HepG2 (cell line): ENCODE results near the gene RNF114. TPM values are rescaled to one million over a fixed set of nuclear protein-coding genes. Genes with fewer than 3 reads are reported as not detected.

Experiments used
- AGO1 ChIP-seq: fragments of 200-400 bp; formaldehyde crosslinking; IDR thresholded peaks from 2 replicates; pipeline ENCODE4 v1.6.1; 2017; ENCODE audit warnings: mild to moderate bottlenecking, low read depth, low read length, moderate library complexity; ENCODE audit not compliant: poor library complexity, severe bottlenecking
- ARHGAP35 ChIP-seq: sonication (generic); formaldehyde crosslinking; IDR thresholded peaks from 2 replicates; pipeline ENCODE4 v1.9.0; 2022; ENCODE audit warnings: mild to moderate bottlenecking, inconsistent platforms, moderate library complexity, missing genetic modification reagents, borderline replicate concordance
- DR1 ChIP-seq: sonication (generic); formaldehyde crosslinking; IDR thresholded peaks from 2 replicates; pipeline ENCODE4 v1.8.0; 2021; ENCODE audit warnings: mild to moderate bottlenecking, missing genetic modification reagents, inconsistent platforms
- EP300 ChIP-seq, 3 experiments: sonication (generic) in 1 of 3; formaldehyde crosslinking in 1 of 3; IDR thresholded peaks; 2 replicates each; pipeline versions ENCODE4 v1.5.1 to v1.6.1; 2011 to 2020; ENCODE audit warnings: low read depth in 2 of 3, low read length in 2 of 3, borderline replicate concordance in 1 of 3, improper control_type of control experiment in 1 of 3, mild to moderate bottlenecking in 1 of 3, missing genetic modification reagents in 1 of 3, moderate library complexity in 1 of 3
- HOXA3 ChIP-seq: sonication (generic); formaldehyde crosslinking; IDR thresholded peaks from 2 replicates; pipeline ENCODE4 v1.5.0; 2020; ENCODE audit warnings: missing genetic modification reagents
- KMT2B ChIP-seq: IDR thresholded peaks from 2 replicates; pipeline ENCODE4 v1.6.1; 2016; ENCODE audit warnings: missing genetic modification reagents, missing compliant biosample characterization
- NAIF1 ChIP-seq: sonication (generic); formaldehyde crosslinking; IDR thresholded peaks from 2 replicates; pipeline ENCODE4 v1.5.0; 2020; ENCODE audit warnings: mild to moderate bottlenecking, missing genetic modification reagents, borderline replicate concordance
- ONECUT2 ChIP-seq: sonication (generic); formaldehyde crosslinking; IDR thresholded peaks from 2 replicates; pipeline ENCODE4 v1.4.0; 2020; ENCODE audit warnings: missing genetic modification reagents
- RFXANK ChIP-seq: IDR thresholded peaks from 2 replicates; pipeline ENCODE4 v1.6.1; 2016
- SCMH1 ChIP-seq: sonication (generic); formaldehyde crosslinking; IDR thresholded peaks from 2 replicates; pipeline ENCODE4 v1.9.0; 2021; ENCODE audit warnings: missing genetic modification reagents, mild to moderate bottlenecking, borderline replicate concordance
- SPEN ChIP-seq: sonication (generic); formaldehyde crosslinking; IDR thresholded peaks from 2 replicates; pipeline ENCODE4 v1.5.1; 2020; ENCODE audit warnings: low read depth, mild to moderate bottlenecking, missing genetic modification reagents
- TP53 ChIP-seq: sonication (generic); formaldehyde crosslinking; conservative IDR thresholded peaks from 2 replicates; pipeline ENCODE4 v1.4.0; 2020; ENCODE audit warnings: missing genetic modification reagents
- TRIM24 ChIP-seq: sonication (generic); formaldehyde crosslinking; IDR thresholded peaks from 2 replicates; pipeline ENCODE4 v1.8.0; 2022; ENCODE audit warnings: mild to moderate bottlenecking, missing genetic modification reagents
- ZBTB42 ChIP-seq: sonication (generic); formaldehyde crosslinking; IDR thresholded peaks from 2 replicates; pipeline ENCODE4 v1.5.0; 2020; ENCODE audit warnings: mild to moderate bottlenecking, missing genetic modification reagents
- ZBTB8A ChIP-seq: sonication (generic); formaldehyde crosslinking; IDR thresholded peaks from 2 replicates; pipeline ENCODE4 v1.4.0; 2020; ENCODE audit warnings: mild to moderate bottlenecking, low read depth, missing genetic modification reagents, borderline replicate concordance
- ZNF138 ChIP-seq: sonication (generic); formaldehyde crosslinking; IDR thresholded peaks from 2 replicates; pipeline ENCODE4 v1.5.0; 2020; ENCODE audit warnings: mild to moderate bottlenecking, low read depth, missing genetic modification reagents
- ZNF224 ChIP-seq: sonication (generic); formaldehyde crosslinking; IDR thresholded peaks from 2 replicates; pipeline ENCODE4 v1.5.0; 2020; ENCODE audit warnings: mild to moderate bottlenecking, missing genetic modification reagents
- ZNF274 ChIP-seq: sonication (generic); formaldehyde crosslinking; IDR thresholded peaks from 2 replicates; pipeline ENCODE4 v1.5.1; 2020; ENCODE audit warnings: mild to moderate bottlenecking, missing genetic modification reagents
- ZNF501 ChIP-seq: sonication (generic); formaldehyde crosslinking; IDR thresholded peaks from 2 replicates; pipeline ENCODE4 v1.5.1; 2020; ENCODE audit warnings: mild to moderate bottlenecking, moderate library complexity, missing genetic modification reagents
- ZNF564 ChIP-seq: sonication (generic); formaldehyde crosslinking; IDR thresholded peaks from 2 replicates; pipeline ENCODE4 v1.8.1; 2023; ENCODE audit warnings: mild to moderate bottlenecking, missing genetic modification reagents
- polyA plus RNA-seq, 8 experiments: library from polyadenylated mRNA; depleted of rRNA in 3 of 8; stranded (reverse) in 7 of 8; unstranded in 1 of 8; fragments of >200 nt; fragmentation: Illumina TruSeq in 4 of 8; extraction: Trizol in 4 of 8; gene quantifications; 2 replicates each; pipeline versions ENCODE4 v1.2.1 to v1.2.3, GENCODE V29; 2011 to 2016; ENCODE audit warnings: low read depth in 4 of 8, missing spikeins in 1 of 8, mixed read lengths in 1 of 8; ENCODE audit not compliant: insufficient read depth in 1 of 8
- total RNA-seq, 5 experiments: library from RNA; depleted of rRNA; stranded (reverse); fragments of >200 nt; fragmentation: Illumina TruSeq; extraction: Trizol; gene quantifications; 2 replicates each; pipeline ENCODE4 v1.2.3, GENCODE V29; 2016; ENCODE audit warnings: low read depth in 1 of 5
- TF ChIP-seq, protein P1 (sequence below): sonication (generic); formaldehyde crosslinking; conservative IDR thresholded peaks from 2 replicates; pipeline ENCODE4 v1.4.0; 2020; ENCODE audit warnings: missing genetic modification reagents
- TF ChIP-seq, protein P2 (sequence below): sonication (generic); formaldehyde crosslinking; IDR thresholded peaks from 2 replicates; pipeline ENCODE4 v1.8.1; 2023; ENCODE audit warnings: missing genetic modification reagents, mild to moderate bottlenecking, borderline replicate concordance
- TF ChIP-seq, protein P3 (sequence below): sonication (generic); formaldehyde crosslinking; IDR thresholded peaks from 2 replicates; pipeline ENCODE4; 2020; ENCODE audit warnings: missing genetic modification reagents, mild to moderate bottlenecking, borderline replicate concordance
- TF ChIP-seq, protein P4 (sequence below): sonication (generic); formaldehyde crosslinking; IDR thresholded peaks from 2 replicates; pipeline ENCODE4 v1.4.0; 2020; ENCODE audit warnings: mild to moderate bottlenecking, low read depth, missing genetic modification reagents
- TF ChIP-seq, protein P5 (sequence below): sonication (generic); formaldehyde crosslinking; IDR thresholded peaks from 2 replicates; pipeline ENCODE4 v1.8.0; 2022; ENCODE audit warnings: missing genetic modification reagents, low read depth, mild to moderate bottlenecking, borderline replicate concordance
- TF ChIP-seq, protein P6 (sequence below): sonication (generic); formaldehyde crosslinking; IDR thresholded peaks from 2 replicates; pipeline ENCODE4 v1.8.0; 2022; ENCODE audit warnings: missing genetic modification reagents, mild to moderate bottlenecking, borderline replicate concordance

RNF114 gene
- total and polyA plus RNA-seq, 2 of the 13 experiments (the other 11 are each of a cell fraction or from before 2014, with no cell fraction given): 119 to 126 TPM

DNA sequence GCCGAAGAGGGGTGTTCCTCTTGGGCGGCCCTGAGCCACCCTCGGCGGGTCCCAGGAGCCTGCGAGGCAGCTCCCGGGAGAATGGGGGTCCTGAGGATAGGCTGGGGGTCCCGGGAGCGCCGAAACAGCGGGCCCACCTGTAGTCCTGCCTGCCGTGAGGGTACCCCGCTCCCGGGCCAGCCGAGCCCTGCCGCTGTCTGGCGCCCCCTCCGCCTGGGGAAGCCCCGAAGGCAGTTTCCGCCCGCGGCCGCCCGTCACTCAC lies 21.1 kb upstream of the RNF114 start (continued):
- TF ChIP-seq ZNF138 (CRISPR knock-in tag) (no peak), TP53 (no peak), ARHGAP35 (CRISPR knock-in tag) (peak; percentile 6; the same call in 1 of the 2 replicates), SPEN (CRISPR knock-in tag) (no peak), DR1 (CRISPR knock-in tag) (no peak), ONECUT2 (no peak), ZNF224 (CRISPR knock-in tag) (peak; percentile 35; the same call in 1 of the 2 replicates), ZBTB42 (no peak), TRIM24 (no peak), SCMH1 (CRISPR knock-in tag) (no peak), AGO1 (no peak), ZNF274 (peak; percentile 0; the same call in 1 of the 2 replicates), HOXA3 (CRISPR knock-in tag) (no peak), NAIF1 (no peak), KMT2B (CRISPR knock-in tag) (no peak), ZBTB8A (no peak), ZNF564 (CRISPR knock-in tag) (0 out of 2 replicates have a peak, but pooled peaks have one; percentile 82), RFXANK (no peak), EP300 (IDR thresholded peaks at IDR 0.05; ENCODE audit: low read depth in 2 of 2, low read length in 2 of 2) (no peak), EP300 (CRISPR knock-in tag; IDR thresholded peaks at IDR 0.05; ENCODE audit: borderline replicate concordance) (no peak), ZNF501 (CRISPR knock-in tag) (no peak)
- TF ChIP-seq, protein P1, sequence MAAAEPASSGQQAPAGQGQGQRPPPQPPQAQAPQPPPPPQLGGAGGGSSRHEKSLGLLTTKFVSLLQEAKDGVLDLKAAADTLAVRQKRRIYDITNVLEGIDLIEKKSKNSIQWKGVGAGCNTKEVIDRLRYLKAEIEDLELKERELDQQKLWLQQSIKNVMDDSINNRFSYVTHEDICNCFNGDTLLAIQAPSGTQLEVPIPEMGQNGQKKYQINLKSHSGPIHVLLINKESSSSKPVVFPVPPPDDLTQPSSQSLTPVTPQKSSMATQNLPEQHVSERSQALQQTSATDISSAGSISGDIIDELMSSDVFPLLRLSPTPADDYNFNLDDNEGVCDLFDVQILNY (CRISPR knock-in tag): no peak
- TF ChIP-seq, protein P2, sequence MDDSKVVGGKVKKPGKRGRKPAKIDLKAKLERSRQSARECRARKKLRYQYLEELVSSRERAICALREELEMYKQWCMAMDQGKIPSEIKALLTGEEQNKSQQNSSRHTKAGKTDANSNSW (CRISPR knock-in tag): no peak
- TF ChIP-seq, protein P3, sequence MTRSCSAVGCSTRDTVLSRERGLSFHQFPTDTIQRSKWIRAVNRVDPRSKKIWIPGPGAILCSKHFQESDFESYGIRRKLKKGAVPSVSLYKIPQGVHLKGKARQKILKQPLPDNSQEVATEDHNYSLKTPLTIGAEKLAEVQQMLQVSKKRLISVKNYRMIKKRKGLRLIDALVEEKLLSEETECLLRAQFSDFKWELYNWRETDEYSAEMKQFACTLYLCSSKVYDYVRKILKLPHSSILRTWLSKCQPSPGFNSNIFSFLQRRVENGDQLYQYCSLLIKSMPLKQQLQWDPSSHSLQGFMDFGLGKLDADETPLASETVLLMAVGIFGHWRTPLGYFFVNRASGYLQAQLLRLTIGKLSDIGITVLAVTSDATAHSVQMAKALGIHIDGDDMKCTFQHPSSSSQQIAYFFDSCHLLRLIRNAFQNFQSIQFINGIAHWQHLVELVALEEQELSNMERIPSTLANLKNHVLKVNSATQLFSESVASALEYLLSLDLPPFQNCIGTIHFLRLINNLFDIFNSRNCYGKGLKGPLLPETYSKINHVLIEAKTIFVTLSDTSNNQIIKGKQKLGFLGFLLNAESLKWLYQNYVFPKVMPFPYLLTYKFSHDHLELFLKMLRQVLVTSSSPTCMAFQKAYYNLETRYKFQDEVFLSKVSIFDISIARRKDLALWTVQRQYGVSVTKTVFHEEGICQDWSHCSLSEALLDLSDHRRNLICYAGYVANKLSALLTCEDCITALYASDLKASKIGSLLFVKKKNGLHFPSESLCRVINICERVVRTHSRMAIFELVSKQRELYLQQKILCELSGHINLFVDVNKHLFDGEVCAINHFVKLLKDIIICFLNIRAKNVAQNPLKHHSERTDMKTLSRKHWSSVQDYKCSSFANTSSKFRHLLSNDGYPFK: no peak
- TF ChIP-seq, protein P4, sequence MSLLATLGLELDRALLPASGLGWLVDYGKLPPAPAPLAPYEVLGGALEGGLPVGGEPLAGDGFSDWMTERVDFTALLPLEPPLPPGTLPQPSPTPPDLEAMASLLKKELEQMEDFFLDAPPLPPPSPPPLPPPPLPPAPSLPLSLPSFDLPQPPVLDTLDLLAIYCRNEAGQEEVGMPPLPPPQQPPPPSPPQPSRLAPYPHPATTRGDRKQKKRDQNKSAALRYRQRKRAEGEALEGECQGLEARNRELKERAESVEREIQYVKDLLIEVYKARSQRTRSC (CRISPR knock-in tag): no peak
- TF ChIP-seq, protein P5, sequence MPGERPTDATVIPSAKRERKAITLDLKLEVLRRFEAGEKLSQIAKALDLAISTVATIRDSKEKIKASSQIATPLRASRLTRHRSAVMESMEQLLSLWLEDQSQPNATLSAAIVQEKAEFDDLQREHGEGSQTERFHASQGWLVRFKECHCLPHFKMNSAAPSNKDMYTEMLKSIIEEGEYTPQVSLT (CRISPR knock-in tag): 0 out of 2 replicates have a peak, but pooled peaks have one; percentile 13
- TF ChIP-seq, protein P6, sequence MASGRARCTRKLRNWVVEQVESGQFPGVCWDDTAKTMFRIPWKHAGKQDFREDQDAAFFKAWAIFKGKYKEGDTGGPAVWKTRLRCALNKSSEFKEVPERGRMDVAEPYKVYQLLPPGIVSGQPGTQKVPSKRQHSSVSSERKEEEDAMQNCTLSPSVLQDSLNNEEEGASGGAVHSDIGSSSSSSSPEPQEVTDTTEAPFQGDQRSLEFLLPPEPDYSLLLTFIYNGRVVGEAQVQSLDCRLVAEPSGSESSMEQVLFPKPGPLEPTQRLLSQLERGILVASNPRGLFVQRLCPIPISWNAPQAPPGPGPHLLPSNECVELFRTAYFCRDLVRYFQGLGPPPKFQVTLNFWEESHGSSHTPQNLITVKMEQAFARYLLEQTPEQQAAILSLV: no peak
